ENCODE results near the gene RGMB.

RGMB gene

GRCh38 chr5:98767581-98767980, 5.9 kb upstream of the RGMB start:
- DNase-seq (ENCODE audit: low read depth in 4 of 4, low spot score in 1 of 4), result no peak

- DNase-seq (ENCODE audit: low read depth in 4 of 4, low spot score in 1 of 4), result no peak
These were observed 5.1 kb upstream of the RGMB start for GRCh38 chr5:98768160-98768959.

- DNase-seq (ENCODE audit: low read depth in 4 of 4, low spot score in 1 of 4), result no peak
These were observed 4.6 kb upstream of the RGMB start for GRCh38 chr5:98768960-98769209.

GRCh38 chr5:98769210-98769958, 4.1 kb upstream of the RGMB start:
- no peak for DNase-seq (ENCODE audit: low read depth in 4 of 4, low spot score in 1 of 4)

- no peak for DNase-seq (ENCODE audit: low read depth in 4 of 4, low spot score in 1 of 4)
These were observed 3.6 kb upstream of the RGMB start for GRCh38 chr5:98769959-98770208.

GRCh38 chr5:98770209-98770910, 3.1 kb upstream of the RGMB start:
- DNase-seq (ENCODE audit: low read depth in 4 of 4, low spot score in 1 of 4), result no peak

GRCh38 chr5:98770911-98771322, 2.5 kb upstream of the RGMB start:
- no peak for DNase-seq (ENCODE audit: low read depth in 4 of 4, low spot score in 1 of 4)

GRCh38 chr5:98771382-98772109, 1.9 kb upstream of the RGMB start:
- peak in 1 of 4 experiments; percentile 49 for DNase-seq (ENCODE audit: low read depth in 4 of 4, low spot score in 1 of 4)

- no peak for DNase-seq (ENCODE audit: low read depth in 4 of 4, low spot score in 1 of 4)
These were observed 849 bp upstream of the RGMB start for GRCh38 chr5:98772415-98773213.

- DNase-seq (ENCODE audit: low read depth in 4 of 4, low spot score in 1 of 4), result no peak
These were observed 324 bp upstream of the RGMB start for GRCh38 chr5:98773214-98773463.

- no peak for DNase-seq (ENCODE audit: low read depth in 4 of 4, low spot score in 1 of 4)
These were observed 950 bp downstream of the RGMB start for GRCh38 chr5:98774192-98775033.

GRCh38 chr5:98775246-98776065, 2.0 kb downstream of the RGMB start:
- no peak for DNase-seq (ENCODE audit: low read depth in 4 of 4, low spot score in 1 of 4)

- DNase-seq (ENCODE audit: low read depth in 4 of 4, low spot score in 1 of 4), result no peak
These were observed 2.7 kb downstream of the RGMB start for GRCh38 chr5:98776066-98776705.

GRCh38 chr5:98777295-98777694, 3.8 kb downstream of the RGMB start:
- no peak for DNase-seq (ENCODE audit: low read depth in 4 of 4, low spot score in 1 of 4)

GRCh38 chr5:98779264-98779877, 5.9 kb downstream of the RGMB start:
- no peak for DNase-seq (ENCODE audit: low read depth in 4 of 4, low spot score in 1 of 4)

- no peak for DNase-seq (ENCODE audit: low read depth in 4 of 4, low spot score in 1 of 4)
These were observed 6.9 kb downstream of the RGMB start for GRCh38 chr5:98780390-98780789.

- DNase-seq (ENCODE audit: low read depth in 4 of 4, low spot score in 1 of 4), result no peak
These were observed 8.1 kb downstream of the RGMB start for GRCh38 chr5:98781520-98781919.

GRCh38 chr5:98781964-98782363, 8.5 kb downstream of the RGMB start:
- no peak for DNase-seq (ENCODE audit: low read depth in 4 of 4, low spot score in 1 of 4)

All from stimulated activated CD4-positive, alpha-beta T cell treated with anti-CD3 and anti-CD28 coated beads, Interleukin-1b, Interleukin-23, amount 100 ng/mL, for 24 hours (primary cell).